GM12801 (cell line): ENCODE data around the gene ZNF423.
A peak's percentile ranks its signal among the peaks of the same experiment; 100 is the strongest.

Source experiments
- CTCF ChIP-seq: IDR thresholded peaks from one replicate; pipeline ENCODE4 v1.5.1; 2011; ENCODE audit warnings: control low read depth; ENCODE audit not compliant: insufficient read length; ENCODE audit errors: extremely low read depth

ZNF423 gene

GRCh38 chr16:49596648-49597291 lies 259.1 kb downstream of the ZNF423 start:
- no peak for TF ChIP-seq CTCF

- no peak for TF ChIP-seq CTCF
These were observed 259.8 kb downstream of the ZNF423 start for GRCh38 chr16:49596068-49596467.

GRCh38 chr16:49594685-49595498 lies 261.0 kb downstream of the ZNF423 start:
- TF ChIP-seq CTCF = no peak

GRCh38 chr16:49594153-49594552 lies 261.8 kb downstream of the ZNF423 start:
- no peak for TF ChIP-seq CTCF

GRCh38 chr16:49593424-49594040 lies 262.4 kb downstream of the ZNF423 start:
- TF ChIP-seq CTCF = no peak

GRCh38 chr16:49592546-49593423 lies 263.1 kb downstream of the ZNF423 start:
- peak; percentile 4 for TF ChIP-seq CTCF
